ENCODE measurements around the gene HS6ST1. TPM values are rescaled to one million over a fixed set of nuclear protein-coding genes. Genes with fewer than 3 reads are reported as not detected.

HS6ST1 gene
- total RNA-seq, 1 experiment from 2014 or later = 20.3 TPM

GRCh38 chr2:128291844-128292598 is 26.6 kb downstream of the HS6ST1 start:
- H3K27me3 Mint-ChIP-seq (ENCODE audit: insufficient read depth, unreplicated experiment) = no peaks in the 10 kb centered on the region
- no peak overlapping the region for H3K4me3 ChIP-seq (ENCODE audit: low read depth, low read length)
- no peaks in the 10 kb centered on the region for H3K27me3 ChIP-seq (replicated peaks; ENCODE audit: control insufficient read depth, insufficient read depth, low read length)
- no peak overlapping the region for H3K4me3 Mint-ChIP-seq (ENCODE audit: unreplicated experiment)
- no TSS peak for BruUV-seq (replicated peaks)
- H3K27ac Mint-ChIP-seq (ENCODE audit: unreplicated experiment) = no peak overlapping the region
- H3K9me3 ChIP-seq = no peaks in the 10 kb centered on the region
- H3K4me1 Mint-ChIP-seq (ENCODE audit: low read depth, unreplicated experiment) = no peaks in the 10 kb centered on the region
- ChIA-PET POLR2A (no interaction called here), CTCF (no interaction called here)
- no peak for DNase-seq
- H3K36me3 Mint-ChIP-seq (ENCODE audit: insufficient read depth, unreplicated experiment) = peaks cover 6% of the 10 kb centered on the region
- TF ChIP-seq CTCF (IDR thresholded peaks at IDR 0.05; ENCODE audit: insufficient read depth in 1 of 2, low read depth in 1 of 2, low read length in 1 of 2, severe bottlenecking in 1 of 2, unreplicated experiment in 1 of 2) = no peak
- H3K4me1 ChIP-seq = no peaks in the 10 kb centered on the region
- intact Hi-C loops (cut with micrococcal nuclease; ENCODE audit: unreplicated experiment) = no loop called here
- H3K36me3 ChIP-seq (ENCODE audit: control insufficient read depth, insufficient read depth, low read length) = no peaks in the 10 kb centered on the region
- H3K9me3 Mint-ChIP-seq (ENCODE audit: unreplicated experiment) = no peaks in the 10 kb centered on the region

GRCh38 chr2:128291161-128291843 is 27.4 kb downstream of the HS6ST1 start:
- intact Hi-C loops (cut with micrococcal nuclease; ENCODE audit: unreplicated experiment) = no loop called here
- Mint-ChIP-seq H3K4me3 (ENCODE audit: unreplicated experiment) (no peak overlapping the region), H3K9me3 (ENCODE audit: unreplicated experiment) (no peaks in the 10 kb centered on the region), H3K4me1 (ENCODE audit: low read depth, unreplicated experiment) (no peaks in the 10 kb centered on the region), H3K27ac (ENCODE audit: unreplicated experiment) (no peak overlapping the region), H3K27me3 (ENCODE audit: insufficient read depth, unreplicated experiment) (no peaks in the 10 kb centered on the region), H3K36me3 (ENCODE audit: insufficient read depth, unreplicated experiment) (peaks cover 6% of the 10 kb centered on the region)
- no peak for TF ChIP-seq CTCF (IDR thresholded peaks at IDR 0.05; ENCODE audit: insufficient read depth in 1 of 2, low read depth in 1 of 2, low read length in 1 of 2, severe bottlenecking in 1 of 2, unreplicated experiment in 1 of 2)
- no peak overlapping the region for H3K4me3 ChIP-seq (ENCODE audit: low read depth, low read length)
- no peaks in the 10 kb centered on the region for H3K36me3 ChIP-seq (ENCODE audit: control insufficient read depth, insufficient read depth, low read length)
- ChIA-PET POLR2A (no interaction called here), CTCF (no interaction called here)
- no peaks in the 10 kb centered on the region for H3K4me1 ChIP-seq
- H3K27me3 ChIP-seq (replicated peaks; ENCODE audit: control insufficient read depth, insufficient read depth, low read length) = no peaks in the 10 kb centered on the region
- no peaks in the 10 kb centered on the region for H3K9me3 ChIP-seq
- BruUV-seq (replicated peaks) = no TSS peak
- peak in 1 of 2 experiments; percentile 59 for DNase-seq

- Histone ChIP-seq H3K36me3 (ENCODE audit: control insufficient read depth, insufficient read depth, low read length) (no peaks in the 10 kb centered on the region), H3K27me3 (replicated peaks; ENCODE audit: control insufficient read depth, insufficient read depth, low read length) (no peaks in the 10 kb centered on the region), H3K9me3 (no peaks in the 10 kb centered on the region), H3K4me1 (no peaks in the 10 kb centered on the region), H3K4me3 (ENCODE audit: low read depth, low read length) (no peak overlapping the region)
- Mint-ChIP-seq H3K9me3 (ENCODE audit: unreplicated experiment) (no peaks in the 10 kb centered on the region), H3K4me3 (ENCODE audit: unreplicated experiment) (no peak overlapping the region), H3K27ac (ENCODE audit: unreplicated experiment) (no peak overlapping the region), H3K4me1 (ENCODE audit: low read depth, unreplicated experiment) (no peaks in the 10 kb centered on the region), H3K36me3 (ENCODE audit: insufficient read depth, unreplicated experiment) (peaks cover 6% of the 10 kb centered on the region), H3K27me3 (ENCODE audit: insufficient read depth, unreplicated experiment) (no peaks in the 10 kb centered on the region)
- TF ChIP-seq CTCF (IDR thresholded peaks at IDR 0.05; ENCODE audit: insufficient read depth in 1 of 2, low read depth in 1 of 2, low read length in 1 of 2, severe bottlenecking in 1 of 2, unreplicated experiment in 1 of 2) = no peak
- ChIA-PET POLR2A (no interaction called here), CTCF (no interaction called here)
- no TSS peak for BruUV-seq (replicated peaks)
- DNase-seq = no peak
- intact Hi-C loops (cut with micrococcal nuclease; ENCODE audit: unreplicated experiment) = no loop called here
These were observed 28.3 kb downstream of the HS6ST1 start for GRCh38 chr2:128290356-128290755.

All from Caco-2 (cell line).